Measurements from ENCODE around the gene DIAPH2. TPM values are rescaled to one million over a fixed set of nuclear protein-coding genes. Genes with fewer than 3 reads are reported as not detected.
A peak's percentile ranks its signal among the peaks of the same experiment; 100 is the strongest.
"Not testable (repeated sequence)": the region's sequence is repeated elsewhere in the genome, so short reads cannot be mapped to it uniquely, and the experiment has no call there.

The DIAPH2 gene
- total RNA-seq, 4 donors from 2014 or later, result 12.1 to 41.6 (median 29.1) TPM

DNA sequence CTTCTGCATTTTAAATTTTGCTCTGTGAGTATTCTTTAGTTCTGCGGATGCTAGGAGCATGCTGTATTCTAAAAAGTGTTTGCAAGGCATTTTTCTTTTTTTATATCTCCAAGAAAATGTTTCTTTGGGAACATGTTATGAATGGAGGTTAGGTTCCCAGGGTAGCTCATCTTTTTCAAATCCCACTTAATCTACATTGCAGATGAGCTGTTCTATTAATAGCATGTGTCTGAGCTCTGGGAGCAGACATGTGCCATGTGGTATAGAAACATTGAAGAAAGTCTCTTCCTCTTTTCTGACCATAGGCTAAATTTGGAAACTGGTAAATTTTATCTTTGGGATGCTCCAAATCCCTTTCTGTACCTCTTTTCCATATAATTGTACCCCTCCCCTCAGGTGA lies 23.2 kb downstream of the DIAPH2 start:
- TF ChIP-seq, protein P1, sequence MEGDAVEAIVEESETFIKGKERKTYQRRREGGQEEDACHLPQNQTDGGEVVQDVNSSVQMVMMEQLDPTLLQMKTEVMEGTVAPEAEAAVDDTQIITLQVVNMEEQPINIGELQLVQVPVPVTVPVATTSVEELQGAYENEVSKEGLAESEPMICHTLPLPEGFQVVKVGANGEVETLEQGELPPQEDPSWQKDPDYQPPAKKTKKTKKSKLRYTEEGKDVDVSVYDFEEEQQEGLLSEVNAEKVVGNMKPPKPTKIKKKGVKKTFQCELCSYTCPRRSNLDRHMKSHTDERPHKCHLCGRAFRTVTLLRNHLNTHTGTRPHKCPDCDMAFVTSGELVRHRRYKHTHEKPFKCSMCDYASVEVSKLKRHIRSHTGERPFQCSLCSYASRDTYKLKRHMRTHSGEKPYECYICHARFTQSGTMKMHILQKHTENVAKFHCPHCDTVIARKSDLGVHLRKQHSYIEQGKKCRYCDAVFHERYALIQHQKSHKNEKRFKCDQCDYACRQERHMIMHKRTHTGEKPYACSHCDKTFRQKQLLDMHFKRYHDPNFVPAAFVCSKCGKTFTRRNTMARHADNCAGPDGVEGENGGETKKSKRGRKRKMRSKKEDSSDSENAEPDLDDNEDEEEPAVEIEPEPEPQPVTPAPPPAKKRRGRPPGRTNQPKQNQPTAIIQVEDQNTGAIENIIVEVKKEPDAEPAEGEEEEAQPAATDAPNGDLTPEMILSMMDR (IDR thresholded peaks at IDR 0.05 in 4 of 5, conservative IDR thresholded peaks at IDR 0.05 in 1 of 5), result no peak
- no peak for TF ChIP-seq POLR2A (IDR thresholded peaks at IDR 0.05)
- H3K4me3 ChIP-seq, result no peak overlapping the region
- intact Hi-C loops (cut with DNase I; ENCODE audit: low total_unique reads) (no loop called here), in situ Hi-C loops (cut with MboI; ENCODE audit: low sequenced_read_pairs in 4 of 4) (no loop called here)
- no peaks in the 10 kb centered on the region for H3K36me3 ChIP-seq
- peak overlapping the region in 1 of 4 donors; percentile 9 for H3K27ac ChIP-seq
- peaks cover 25 to 36% of the 10 kb centered on the region in 2 donors for H3K4me1 ChIP-seq
- no peaks in the 10 kb centered on the region for H3K9me3 ChIP-seq
- no peak for ATAC-seq
- DNase-seq, result no peak
- no peaks in the 10 kb centered on the region for H3K27me3 ChIP-seq

DNA sequence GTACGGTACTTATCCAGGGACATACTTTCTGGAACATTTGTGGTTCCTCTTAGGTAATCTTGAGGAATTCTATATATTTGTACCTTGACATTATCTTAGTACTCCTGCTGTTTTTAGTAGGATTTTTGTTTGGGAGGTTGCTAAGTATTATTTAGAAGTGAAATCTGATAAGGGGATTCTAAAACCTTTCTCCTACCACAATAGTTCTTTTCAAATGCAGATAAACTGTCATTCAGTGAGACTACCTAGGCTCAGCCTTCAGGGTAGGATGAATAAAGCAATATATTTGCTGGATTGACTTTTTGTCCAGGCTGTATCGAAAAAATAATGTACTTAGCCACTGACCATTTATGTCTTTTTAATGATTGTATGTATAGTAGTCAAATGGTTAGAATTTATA lies 25.4 kb downstream of the DIAPH2 start:
- intact Hi-C loops (cut with DNase I; ENCODE audit: low total_unique reads) (no loop called here), in situ Hi-C loops (cut with MboI; ENCODE audit: low sequenced_read_pairs in 4 of 4) (no loop called here)
- H3K4me3 ChIP-seq, result no peak overlapping the region
- no peak for TF ChIP-seq POLR2A (IDR thresholded peaks at IDR 0.05)
- TF ChIP-seq, protein P1 (IDR thresholded peaks at IDR 0.05 in 4 of 5, conservative IDR thresholded peaks at IDR 0.05 in 1 of 5), result no peak
- no peaks in the 10 kb centered on the region for H3K27me3 ChIP-seq
- no peaks in the 10 kb centered on the region for H3K36me3 ChIP-seq
- no peak for ATAC-seq
- H3K9me3 ChIP-seq, result no peaks in the 10 kb centered on the region
- peaks cover 13 to 26% of the 10 kb centered on the region in 2 donors for H3K4me1 ChIP-seq
- H3K27ac ChIP-seq, result no peak overlapping the region
- DNase-seq, result no peak

DNA sequence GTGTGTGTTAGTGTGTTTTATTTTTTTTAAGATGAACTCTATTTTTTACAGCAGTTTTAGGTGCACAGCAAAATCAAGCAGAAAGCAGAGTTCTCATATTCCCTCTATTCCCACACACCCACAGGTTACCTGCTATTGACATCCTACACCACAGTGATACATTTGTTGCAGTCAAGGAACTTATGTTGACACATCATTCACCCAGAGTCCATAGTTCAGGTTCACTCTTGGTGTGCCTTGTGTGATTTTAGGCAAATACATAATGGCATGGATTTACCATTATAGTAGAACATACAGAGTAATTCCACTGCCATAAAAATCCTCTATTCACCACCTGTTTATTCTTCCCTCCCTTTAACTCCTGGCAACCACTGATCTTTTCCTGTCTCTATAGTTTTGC lies 28.7 kb downstream of the DIAPH2 start:
- DNase-seq, result no peak
- H3K4me3 ChIP-seq, result no peak overlapping the region
- in situ Hi-C loops (cut with MboI; ENCODE audit: low sequenced_read_pairs in 4 of 4) (no loop called here), intact Hi-C loops (cut with DNase I; ENCODE audit: low total_unique reads) (no loop called here)
- no peaks in the 10 kb centered on the region for H3K36me3 ChIP-seq
- no peak overlapping the region for H3K27ac ChIP-seq
- H3K27me3 ChIP-seq, result no peaks in the 10 kb centered on the region
- no peak for TF ChIP-seq POLR2A (IDR thresholded peaks at IDR 0.05)
- TF ChIP-seq, protein P1 (IDR thresholded peaks at IDR 0.05 in 4 of 5, conservative IDR thresholded peaks at IDR 0.05 in 1 of 5), result no peak
- peaks cover 4 to 25% of the 10 kb centered on the region in 2 donors for H3K4me1 ChIP-seq
- ATAC-seq, result peak in 1 of 2 donors; percentile 30
- no peaks in the 10 kb centered on the region for H3K9me3 ChIP-seq

DNA sequence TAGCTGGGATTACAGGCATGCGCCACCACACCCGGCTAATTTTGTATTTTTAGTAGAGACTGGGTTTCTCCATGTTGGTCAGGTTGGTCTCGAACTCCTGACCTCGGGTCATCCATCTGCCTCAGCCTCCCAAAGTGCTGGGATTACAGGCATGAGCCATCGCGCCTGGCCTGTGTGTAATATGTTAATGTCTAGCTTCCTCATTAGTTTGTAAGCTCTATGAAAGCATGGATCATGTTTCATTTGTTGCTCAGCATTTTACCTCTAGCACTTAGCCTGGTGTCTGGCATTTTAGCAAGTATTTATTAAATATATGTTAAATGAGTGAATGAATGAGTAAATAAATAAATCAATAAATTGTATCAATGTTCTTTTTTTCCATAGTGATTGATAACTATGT lies 29.8 kb downstream of the DIAPH2 start:
- DNase-seq; ATAC-seq; H3K36me3 ChIP-seq; H3K27me3 ChIP-seq; in situ Hi-C loops (cut with MboI; ENCODE audit: low sequenced_read_pairs in 4 of 4); H3K9me3 ChIP-seq; H3K4me3 ChIP-seq; intact Hi-C loops (cut with DNase I; ENCODE audit: low total_unique reads): not testable (repeated sequence)
- Histone ChIP-seq H3K27ac (peak overlapping the region in 1 of 4 donors; percentile 13), H3K4me1 (peaks cover 4 to 25% of the 10 kb centered on the region in 2 donors)

DNA sequence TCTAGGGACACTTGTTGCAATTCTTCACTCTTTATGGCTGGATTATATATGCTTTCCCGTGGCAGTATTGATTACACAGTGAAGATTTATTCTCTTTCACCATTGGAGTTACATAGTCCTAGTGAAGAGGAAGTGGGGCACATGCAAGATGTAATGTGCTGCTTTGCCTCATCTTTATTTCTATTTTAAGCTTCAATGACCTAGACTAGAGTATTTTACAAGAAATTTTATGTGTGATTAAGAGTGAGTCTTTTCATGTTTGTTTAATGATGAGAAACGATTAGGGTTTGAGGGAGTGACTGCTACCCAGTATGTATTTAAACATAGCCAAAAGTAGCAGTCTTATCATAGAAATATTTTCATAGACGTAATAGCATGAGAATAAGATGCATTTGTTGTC lies 30.8 kb downstream of the DIAPH2 start:
- DNase-seq, result no peak
- H3K27ac ChIP-seq, result peak overlapping the region in 1 of 4 donors; percentile 13
- H3K9me3 ChIP-seq, result no peaks in the 10 kb centered on the region
- no peak overlapping the region for H3K4me3 ChIP-seq
- in situ Hi-C loops (cut with MboI; ENCODE audit: low sequenced_read_pairs in 4 of 4) (no loop called here), intact Hi-C loops (cut with DNase I; ENCODE audit: low total_unique reads) (no loop called here)
- no peak for TF ChIP-seq POLR2A (IDR thresholded peaks at IDR 0.05)
- TF ChIP-seq, protein P1 (IDR thresholded peaks at IDR 0.05 in 4 of 5, conservative IDR thresholded peaks at IDR 0.05 in 1 of 5), result no peak
- H3K27me3 ChIP-seq, result no peaks in the 10 kb centered on the region
- peaks cover 4 to 25% of the 10 kb centered on the region in 2 donors for H3K4me1 ChIP-seq
- ATAC-seq, result no peak
- no peaks in the 10 kb centered on the region for H3K36me3 ChIP-seq
